ENCODE measurements around the gene RIPOR2. TPM values are rescaled to one million over a fixed set of nuclear protein-coding genes. Genes with fewer than 3 reads are reported as not detected.
A peak's percentile ranks its signal among the peaks of the same experiment; 100 is the strongest.

RIPOR2 gene
- total and polyA plus RNA-seq, 2 of the 13 experiments (the other 11 are each of a cell fraction or from before 2014, with no cell fraction given), result 0.02 to 0.05 TPM

DNA sequence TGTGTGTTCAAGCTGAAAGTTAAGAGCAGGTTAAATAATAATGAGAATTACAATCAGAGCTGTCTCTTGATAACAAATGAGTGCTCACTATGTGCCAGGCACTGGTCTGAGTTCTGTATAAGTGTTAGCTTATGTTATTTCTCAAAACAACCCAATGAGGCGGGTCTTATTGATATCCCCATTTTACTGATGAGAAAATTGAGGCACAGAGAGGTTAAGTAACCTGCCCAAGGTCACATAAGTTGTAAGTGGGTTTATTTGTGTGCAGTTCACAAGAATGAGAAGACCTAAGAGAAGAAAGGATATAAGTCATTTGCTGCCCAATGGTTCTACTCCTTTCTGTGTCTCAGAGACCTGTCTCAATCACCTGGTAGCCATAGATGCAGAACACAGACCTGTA lies 103.0 kb downstream of the RIPOR2 start:
- H3K4me2 ChIP-seq (ENCODE audit: low read depth, low read length), result no peak overlapping the region
- 9% methylated on average over 1 of the region's 1 CpG for WGBS (ENCODE audit: low lambda C conversion rate)
- no peak for FAIRE-seq
- H3K36me3 ChIP-seq (replicated peaks in 1 of 2; ENCODE audit: control insufficient read depth in 1 of 2, insufficient read depth in 2 of 2, low read length in 2 of 2), result no peaks in the 10 kb centered on the region
- intact Hi-C loops (cut with micrococcal nuclease; ENCODE audit: unreplicated experiment), result no loop called here
- no peaks in the 10 kb centered on the region for H3K79me2 ChIP-seq (ENCODE audit: insufficient read depth, low read length)
- ATAC-seq, result no peak
- peaks cover 0 to 5% of the 10 kb centered on the region in 2 experiments; a peak in 2 of 5 replicates for H3K27me3 ChIP-seq (ENCODE audit: control insufficient read depth in 1 of 2, insufficient read depth in 2 of 2, low read length in 2 of 2)
- CTCF ChIA-PET (ENCODE audit: low intra/inter-chr PET ratio, low total read pairs), result no interaction called here
- H4K20me1 ChIP-seq (ENCODE audit: insufficient read depth, low read length), result no peaks in the 10 kb centered on the region
- no peak for DNase-seq (ENCODE audit: low spot score)
- POLR2A ChIA-PET, result no interaction called here
- H2AFZ ChIP-seq (ENCODE audit: low read length), result no peak overlapping the region
- no peaks in the 10 kb centered on the region for H3K9me3 ChIP-seq (ENCODE audit: low read length)
- no peak overlapping the region for H3K9ac ChIP-seq (ENCODE audit: insufficient read depth, low read depth, low read length)
- no TSS peak for BruUV-seq (replicated peaks)
- TF ChIP-seq FOXP1 (IDR thresholded peaks at IDR 0.05), result no peak
- TF ChIP-seq FOXP1 (CRISPR knock-in tag; IDR thresholded peaks at IDR 0.05), result no peak
- TF ChIP-seq ZNF629 (CRISPR knock-in tag; conservative IDR thresholded peaks at IDR 0.05), result peak; percentile 64
- no peak for TF ChIP-seq ZNF333 (CRISPR knock-in tag; IDR thresholded peaks at IDR 0.05; ENCODE audit: borderline replicate concordance)
- no peak for TF ChIP-seq ZNF674 (CRISPR knock-in tag; IDR thresholded peaks at IDR 0.05; ENCODE audit: low read depth)
- TF ChIP-seq ZBTB1 (CRISPR knock-in tag; IDR thresholded peaks at IDR 0.05; ENCODE audit: borderline replicate concordance), result no peak
- TF ChIP-seq ZFP36L1 (CRISPR knock-in tag; IDR thresholded peaks at IDR 0.05), result no peak
- in situ Hi-C loops (cut with HindIII; ENCODE audit: extremely low pct_ligation_motif_present, low pct_unique_long_range_greater_than_20kb), result no loop called here
- H3K27ac ChIP-seq (ENCODE audit: extremely low read length, insufficient read depth, low read length), result no peak overlapping the region
- no peak overlapping the region for H3K4me3 ChIP-seq (replicated peaks in 1 of 3; ENCODE audit: insufficient read depth in 1 of 3, low read depth in 2 of 3, low read length in 3 of 3)
- peaks cover 10% of the 10 kb centered on the region for H3K4me1 ChIP-seq (ENCODE audit: insufficient read depth, low read length)

DNA sequence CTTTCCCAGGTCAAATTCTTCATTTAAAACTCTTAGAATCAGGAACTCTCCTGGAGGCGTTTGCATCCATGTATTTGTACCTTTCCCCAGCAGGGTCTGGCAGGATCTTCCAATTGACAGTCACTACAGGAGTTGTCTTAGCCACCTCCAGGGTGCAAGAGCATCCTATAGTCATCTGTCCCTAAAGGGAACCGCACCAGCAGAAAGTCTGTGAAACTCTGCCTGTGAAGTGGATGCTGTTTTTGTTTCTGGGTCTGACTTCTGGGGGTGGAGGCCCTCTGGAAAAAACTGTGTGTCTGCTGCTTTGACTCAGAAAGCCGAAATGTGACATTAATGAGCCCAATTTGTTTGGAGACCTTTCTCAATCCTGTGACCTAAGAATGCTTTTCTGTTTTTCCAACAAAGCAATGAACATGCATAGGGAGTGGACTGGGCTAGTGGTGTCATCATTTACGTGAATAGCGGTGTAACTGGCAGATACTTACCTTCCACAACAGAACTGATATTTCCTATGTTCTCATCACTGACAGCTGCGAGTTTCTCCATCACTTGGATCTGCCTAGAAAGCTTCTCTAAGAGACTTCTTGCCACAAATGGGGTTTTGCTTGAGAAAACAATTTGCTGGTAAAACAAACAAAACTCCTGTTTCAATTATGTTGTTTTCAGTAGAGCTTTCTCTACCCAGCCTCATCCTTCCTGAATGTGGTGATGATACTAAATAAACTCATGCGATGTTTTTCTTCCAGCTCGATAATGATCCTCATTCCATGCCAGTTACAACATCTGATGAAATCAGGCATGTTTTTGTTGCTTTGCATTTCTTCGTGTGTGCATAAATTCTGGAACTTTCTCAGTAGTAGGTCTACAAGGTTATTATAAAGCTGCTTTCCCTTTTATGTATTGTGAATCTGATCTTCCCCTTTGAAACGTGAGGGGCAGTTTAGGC lies 103.7 kb downstream of the RIPOR2 start:
- Histone ChIP-seq H3K36me3 (replicated peaks in 1 of 2; ENCODE audit: control insufficient read depth in 1 of 2, insufficient read depth in 2 of 2, low read length in 2 of 2) (no peaks in the 10 kb centered on the region), H3K27ac (ENCODE audit: extremely low read length, insufficient read depth, low read length) (no peak overlapping the region), H2AFZ (ENCODE audit: low read length) (no peak overlapping the region), H4K20me1 (ENCODE audit: insufficient read depth, low read length) (no peaks in the 10 kb centered on the region), H3K4me1 (ENCODE audit: insufficient read depth, low read length) (peaks cover 17% of the 10 kb centered on the region), H3K79me2 (ENCODE audit: insufficient read depth, low read length) (no peaks in the 10 kb centered on the region), H3K27me3 (ENCODE audit: control insufficient read depth in 1 of 2, insufficient read depth in 2 of 2, low read length in 2 of 2) (peaks cover 0 to 5% of the 10 kb centered on the region in 2 experiments; a peak in 2 of 5 replicates), H3K9me3 (ENCODE audit: low read length) (no peaks in the 10 kb centered on the region), H3K4me3 (replicated peaks in 1 of 3; ENCODE audit: insufficient read depth in 1 of 3, low read depth in 2 of 3, low read length in 3 of 3) (no peak overlapping the region), H3K9ac (ENCODE audit: insufficient read depth, low read depth, low read length) (no peak overlapping the region), H3K4me2 (ENCODE audit: low read depth, low read length) (no peak overlapping the region)
- no peak for DNase-seq (ENCODE audit: low spot score)
- ATAC-seq, result no peak
- no peak for FAIRE-seq
- intact Hi-C loops (cut with micrococcal nuclease; ENCODE audit: unreplicated experiment) (no loop called here), in situ Hi-C loops (cut with HindIII; ENCODE audit: extremely low pct_ligation_motif_present, low pct_unique_long_range_greater_than_20kb) (no loop called here)
- CTCF ChIA-PET (ENCODE audit: low intra/inter-chr PET ratio, low total read pairs), result no interaction called here
- POLR2A ChIA-PET, result no interaction called here
- no TSS peak for BruUV-seq (replicated peaks)
- 18% methylated on average over 10 of the region's 10 CpGs for WGBS (ENCODE audit: low lambda C conversion rate)
- TF ChIP-seq, protein P1, sequence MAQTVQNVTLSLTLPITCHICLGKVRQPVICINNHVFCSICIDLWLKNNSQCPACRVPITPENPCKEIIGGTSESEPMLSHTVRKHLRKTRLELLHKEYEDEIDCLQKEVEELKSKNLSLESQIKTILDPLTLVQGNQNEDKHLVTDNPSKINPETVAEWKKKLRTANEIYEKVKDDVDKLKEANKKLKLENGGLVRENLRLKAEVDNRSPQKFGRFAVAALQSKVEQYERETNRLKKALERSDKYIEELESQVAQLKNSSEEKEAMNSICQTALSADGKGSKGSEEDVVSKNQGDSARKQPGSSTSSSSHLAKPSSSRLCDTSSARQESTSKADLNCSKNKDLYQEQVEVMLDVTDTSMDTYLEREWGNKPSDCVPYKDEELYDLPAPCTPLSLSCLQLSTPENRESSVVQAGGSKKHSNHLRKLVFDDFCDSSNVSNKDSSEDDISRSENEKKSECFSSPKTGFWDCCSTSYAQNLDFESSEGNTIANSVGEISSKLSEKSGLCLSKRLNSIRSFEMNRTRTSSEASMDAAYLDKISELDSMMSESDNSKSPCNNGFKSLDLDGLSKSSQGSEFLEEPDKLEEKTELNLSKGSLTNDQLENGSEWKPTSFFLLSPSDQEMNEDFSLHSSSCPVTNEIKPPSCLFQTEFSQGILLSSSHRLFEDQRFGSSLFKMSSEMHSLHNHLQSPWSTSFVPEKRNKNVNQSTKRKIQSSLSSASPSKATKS (CRISPR knock-in tag; IDR thresholded peaks at IDR 0.05), result no peak
- TF ChIP-seq, protein P2, sequence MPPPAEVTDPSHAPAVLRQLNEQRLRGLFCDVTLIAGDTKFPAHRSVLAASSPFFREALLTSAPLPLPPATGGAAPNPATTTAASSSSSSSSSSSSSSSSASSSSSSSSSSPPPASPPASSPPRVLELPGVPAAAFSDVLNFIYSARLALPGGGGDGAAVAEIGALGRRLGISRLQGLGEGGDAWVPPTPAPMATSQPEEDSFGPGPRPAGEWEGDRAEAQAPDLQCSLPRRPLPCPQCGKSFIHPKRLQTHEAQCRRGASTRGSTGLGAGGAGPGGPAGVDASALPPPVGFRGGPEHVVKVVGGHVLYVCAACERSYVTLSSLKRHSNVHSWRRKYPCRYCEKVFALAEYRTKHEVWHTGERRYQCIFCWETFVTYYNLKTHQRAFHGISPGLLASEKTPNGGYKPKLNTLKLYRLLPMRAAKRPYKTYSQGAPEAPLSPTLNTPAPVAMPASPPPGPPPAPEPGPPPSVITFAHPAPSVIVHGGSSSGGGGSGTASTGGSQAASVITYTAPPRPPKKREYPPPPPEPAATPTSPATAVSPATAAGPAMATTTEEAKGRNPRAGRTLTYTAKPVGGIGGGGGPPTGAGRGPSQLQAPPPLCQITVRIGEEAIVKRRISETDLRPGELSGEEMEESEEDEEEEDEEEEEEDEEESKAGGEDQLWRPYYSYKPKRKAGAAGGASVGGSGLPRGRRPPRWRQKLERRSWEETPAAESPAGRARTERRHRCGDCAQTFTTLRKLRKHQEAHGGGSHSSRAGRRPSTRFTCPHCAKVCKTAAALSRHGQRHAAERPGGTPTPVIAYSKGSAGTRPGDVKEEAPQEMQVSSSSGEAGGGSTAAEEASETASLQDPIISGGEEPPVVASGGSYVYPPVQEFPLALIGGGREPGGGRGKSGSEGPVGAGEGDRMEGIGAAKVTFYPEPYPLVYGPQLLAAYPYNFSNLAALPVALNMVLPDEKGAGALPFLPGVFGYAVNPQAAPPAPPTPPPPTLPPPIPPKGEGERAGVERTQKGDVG (CRISPR knock-in tag; IDR thresholded peaks at IDR 0.05; ENCODE audit: borderline replicate concordance), result no peak
- TF ChIP-seq U2AF1 (optimal IDR thresholded peaks at IDR 0.05; ENCODE audit: low read depth, low read length) (no peak), ARHGAP35 (CRISPR knock-in tag; IDR thresholded peaks at IDR 0.05; ENCODE audit: borderline replicate concordance) (no peak), ZC3H13 (CRISPR knock-in tag; IDR thresholded peaks at IDR 0.05) (no peak), YEATS2 (CRISPR knock-in tag; IDR thresholded peaks at IDR 0.05; ENCODE audit: borderline replicate concordance) (no peak)
